Fibroblast of pulmonary artery (primary cell): ENCODE data around the gene VAMP2.

Experiments used
- DNase-seq: peaks from one replicate; pipeline ENCODE4 v3.0.0-alpha.2; 2010; ENCODE audit warnings: low read depth
- H3K4me3 ChIP-seq: replicated peaks from 2 replicates; pipeline ENCODE4 v1.5.1; 2011; ENCODE audit warnings: low read depth, mild to moderate bottlenecking, control low read depth, low read length, moderate library complexity
- CTCF ChIP-seq: IDR thresholded peaks from 2 replicates; pipeline ENCODE4 v1.5.1; 2011; ENCODE audit warnings: mild to moderate bottlenecking, control low read depth, low read length, inconsistent platforms; ENCODE audit errors: missing control alignments

VAMP2 gene

DNA sequence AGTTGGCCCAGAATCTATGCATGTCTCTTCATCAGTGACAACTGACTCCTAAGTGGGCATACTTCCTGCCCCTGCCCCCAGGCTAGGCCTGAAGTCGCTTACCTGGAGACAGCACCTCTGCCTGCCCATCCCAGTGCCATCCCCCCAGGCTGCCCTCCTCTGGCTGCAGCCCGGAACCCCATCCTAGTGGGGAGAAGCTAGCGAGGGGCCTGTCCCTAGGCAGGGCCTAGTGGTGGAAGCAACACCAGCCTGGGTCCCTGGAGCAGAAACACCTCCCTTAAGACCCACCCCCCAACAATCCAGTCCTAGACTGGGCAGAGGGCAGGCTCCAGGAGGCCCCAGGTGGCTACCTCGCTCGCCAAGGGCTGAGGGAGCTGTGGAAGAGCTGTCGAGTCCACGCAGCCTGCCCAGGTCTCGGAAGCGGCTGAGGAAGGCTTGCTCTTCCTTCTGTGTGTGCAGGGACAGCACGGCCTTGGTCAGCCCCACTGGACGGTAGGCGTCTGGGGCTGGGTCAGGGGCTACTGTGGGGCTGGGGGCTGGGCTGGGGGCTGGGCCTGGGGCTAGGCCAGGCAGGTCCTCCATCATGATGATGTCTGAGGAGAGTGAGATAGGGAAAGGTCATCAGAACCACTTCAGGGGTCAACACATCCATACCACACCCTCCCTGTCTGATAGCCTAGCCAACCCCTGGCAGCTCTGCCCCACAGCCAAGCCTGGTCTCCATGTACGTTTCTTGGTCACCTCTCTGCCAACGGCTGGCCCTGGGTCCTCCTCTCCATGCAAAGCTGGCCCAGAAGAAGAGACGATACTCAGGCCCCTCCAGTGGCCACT is 18.1 kb downstream of the VAMP2 start:
- no peak for TF ChIP-seq CTCF
- no peak for DNase-seq
- H3K4me3 ChIP-seq = no peak overlapping the region

DNA sequence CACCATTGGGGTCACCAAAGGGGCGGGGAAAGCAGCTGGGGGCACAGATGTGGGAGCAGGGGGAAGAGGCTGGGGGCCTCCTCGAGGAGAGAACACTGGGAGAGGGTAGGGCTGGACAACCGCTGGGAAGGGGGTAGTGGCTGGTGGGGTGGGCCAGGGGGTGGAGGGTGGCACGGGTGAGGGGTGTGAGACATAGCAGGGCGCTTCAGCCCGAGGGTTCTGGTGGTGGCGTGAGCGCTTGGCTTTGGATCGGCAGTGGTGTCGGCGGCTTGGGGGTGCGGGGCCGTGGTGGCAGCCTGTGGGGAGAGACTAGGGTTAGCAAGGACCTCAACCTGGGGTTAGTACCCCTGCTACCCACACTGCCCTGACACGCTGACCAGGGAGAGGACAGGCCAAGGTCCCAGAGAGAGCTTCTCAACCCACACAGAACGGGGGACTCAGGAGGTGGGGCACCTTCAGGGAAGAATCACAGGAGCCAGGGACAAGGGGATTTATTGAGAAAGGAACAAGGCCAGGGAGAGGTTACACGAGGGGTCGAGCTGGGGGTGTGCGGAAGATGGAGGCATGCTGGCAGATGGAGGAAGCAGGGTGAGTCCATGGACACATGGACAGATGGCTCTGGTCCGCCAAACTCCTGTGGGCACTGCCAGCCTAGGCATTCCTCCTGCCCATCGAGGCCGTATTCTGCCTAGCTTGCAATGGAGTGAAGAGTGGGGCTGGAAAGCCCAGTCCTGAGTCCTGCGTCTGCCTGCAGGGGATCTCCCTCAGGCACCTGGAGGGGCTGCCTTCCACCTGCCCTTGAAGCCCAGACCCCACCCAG is 19.0 kb downstream of the VAMP2 start:
- no peak for TF ChIP-seq CTCF
- no peak overlapping the region for H3K4me3 ChIP-seq
- DNase-seq = no peak

GRCh38 chr17:8142887-8143580 is 19.7 kb downstream of the VAMP2 start:
- no peak for DNase-seq
- no peak for TF ChIP-seq CTCF
- H3K4me3 ChIP-seq = no peak overlapping the region

DNA sequence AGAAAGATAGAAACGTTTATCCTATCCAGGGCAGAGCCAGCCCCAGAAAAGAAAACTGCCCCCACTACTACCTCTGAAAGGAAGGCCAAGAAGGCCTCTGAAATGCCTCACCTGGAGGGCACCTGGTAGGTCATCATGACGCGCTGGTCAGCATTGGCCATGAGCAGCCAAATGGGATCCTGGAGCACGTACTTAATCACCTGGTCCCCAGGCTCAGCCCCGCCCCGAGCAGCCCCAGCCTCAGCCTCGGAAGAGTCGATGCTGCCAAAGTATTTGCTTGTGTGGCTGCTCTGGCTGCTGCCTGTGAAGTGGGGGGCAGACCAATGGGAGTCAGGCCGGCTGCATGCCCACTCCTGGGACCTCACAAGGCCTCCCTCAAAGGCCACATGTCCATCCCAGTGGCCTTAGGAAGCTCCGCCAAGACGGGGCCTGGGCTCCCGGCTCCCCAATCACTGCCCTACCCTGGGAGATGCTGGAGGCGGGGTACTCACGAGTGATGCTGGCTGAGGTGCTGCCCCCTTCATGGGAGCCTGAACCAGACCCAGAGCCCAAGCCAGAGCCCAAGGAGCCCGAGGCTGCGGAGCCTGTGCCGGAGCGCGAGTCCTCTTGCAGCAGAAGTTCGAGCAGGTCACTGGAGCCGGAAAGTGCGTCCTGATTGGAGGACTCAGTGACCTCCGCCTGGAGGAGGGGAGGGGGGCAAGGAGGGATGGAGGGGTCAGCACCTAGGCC is 20.4 kb downstream of the VAMP2 start:
- no peak overlapping the region for H3K4me3 ChIP-seq
- TF ChIP-seq CTCF = no peak
- no peak for DNase-seq

DNA sequence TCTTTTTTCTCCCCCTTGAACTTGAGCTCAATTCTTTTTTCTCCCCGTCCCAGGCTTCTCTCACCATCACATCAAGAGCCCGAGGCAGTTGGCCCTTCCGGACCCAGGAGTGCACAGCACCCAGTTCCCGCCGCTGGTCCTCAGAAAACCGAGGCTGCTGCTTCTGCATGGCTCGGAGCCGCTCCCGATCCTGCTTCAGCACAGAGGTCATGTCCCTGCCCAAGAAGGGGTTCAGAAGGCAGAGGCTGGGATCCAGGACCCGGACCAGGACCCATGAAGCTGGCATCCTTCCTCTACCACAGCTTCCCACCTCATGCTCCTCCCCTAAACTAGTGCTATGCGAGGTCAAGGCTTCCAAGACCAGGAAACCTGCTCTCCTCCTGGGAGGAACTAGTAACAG is 21.0 kb downstream of the VAMP2 start:
- no peak overlapping the region for H3K4me3 ChIP-seq
- no peak for DNase-seq
- TF ChIP-seq CTCF = no peak

DNA sequence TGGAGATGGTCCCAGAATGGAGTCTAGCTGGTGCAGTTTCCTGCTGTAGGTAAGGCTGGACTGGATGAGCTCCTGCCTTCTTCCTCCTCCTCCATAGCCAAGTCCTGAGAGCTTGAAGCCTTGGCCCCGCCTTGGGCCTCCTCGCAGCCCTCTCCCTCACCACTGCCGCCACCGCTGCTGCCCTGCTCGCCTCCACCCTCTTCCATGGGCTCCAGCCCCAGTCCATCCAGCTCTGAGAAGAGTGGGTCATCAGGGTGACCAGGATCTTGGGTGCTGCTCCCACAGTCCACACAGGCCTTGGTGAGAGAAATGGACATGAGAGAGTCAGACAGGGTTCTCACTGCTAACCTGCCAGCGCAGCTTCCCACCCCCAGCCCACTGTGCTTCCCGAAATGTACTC is 21.7 kb downstream of the VAMP2 start:
- no peak overlapping the region for H3K4me3 ChIP-seq

More for the DNA sequence above, 21.7 kb downstream of the VAMP2 start:
- DNase-seq = no peak
- TF ChIP-seq CTCF = no peak
